HCT116 (cell line): ENCODE data around the gene ROBO1. TPM values are rescaled to one million over a fixed set of nuclear protein-coding genes. Genes with fewer than 3 reads are reported as not detected.

ENCODE experiments used
- ATAC-seq: fragments of 200-7000 bp; cut with Tn5 transposase; 2 replicates; pipeline ENCODE4 v1.9.1; 2020; ENCODE audit warnings: mild to moderate bottlenecking, moderate library complexity
- BruUV-seq: library from RNA; stranded (reverse); fragments of 400-500 nt; replicated peaks from 2 replicates; lab custom pipeline; 2021; lab: Mats Ljungman, UMichigan
- CTCF ChIA-PET: fragments of 300-600 bp; sonication (Branson Sonifier 250); formaldehyde crosslinking; loops from one replicate; lab custom pipeline; 2021; ENCODE audit warnings: antibody characterized with exemption; lab: Charles Lee
- POLR2A ChIA-PET: fragments of 300-600, 350-600 bp; sonication (Branson Sonifier 250); formaldehyde crosslinking; loops from one replicate; lab custom pipeline; 2021; ENCODE audit warnings: antibody characterized with exemption; lab: Charles Lee
- RAD21 ChIA-PET, 2 experiments: fragments of 300-600 bp; sonication (Branson Sonifier 250); formaldehyde crosslinking; loops; one replicate each; lab custom pipeline; 2023; ENCODE audit warnings: low total read pairs in 2 of 2; ENCODE audit not compliant: uncharacterized antibody in 2 of 2, unreplicated experiment in 2 of 2, low non-redundant PET in 1 of 2; lab: Charles Lee
- DNase-seq: peaks from one replicate; pipeline ENCODE4 v3.0.0-alpha.2; 2010; ENCODE audit warnings: low read depth, low spot score
- H2AFZ ChIP-seq: fragments of 200-600 bp; shearing (Covaris generic), sonication (generic); 2 replicates; pipeline ENCODE4 v1.6.1; 2017; ENCODE audit warnings: low read depth, mixed run types, mixed read lengths, antibody characterized with exemption, low read length; ENCODE audit not compliant: poor library complexity, severe bottlenecking
- H3K27ac ChIP-seq: 2 replicates; pipeline ENCODE4 v1.5.1; 2012; ENCODE audit warnings: low read depth, low read length
- H3K27me3 ChIP-seq: fragments of 200-600 bp; sonication (generic); 2 replicates; pipeline ENCODE4 v1.6.1; 2016; ENCODE audit warnings: mixed run types, low read length, mixed read lengths; ENCODE audit not compliant: insufficient read depth
- H3K36me3 ChIP-seq, 2 experiments: fragments of 200-500 bp in 1 of 2; fragments of 200-600 bp in 1 of 2; sonication (Bioruptor generic) in 1 of 2; sonication (generic) in 1 of 2; 2 replicates each; pipeline versions ENCODE4 v1.5.1 to v1.6.1; 2014 to 2016; ENCODE audit warnings: low read length in 2 of 2, inconsistent platforms in 1 of 2, mixed read lengths in 1 of 2, mixed run types in 1 of 2; ENCODE audit not compliant: insufficient read depth in 2 of 2, control insufficient read depth in 1 of 2
- H3K4me1 ChIP-seq, 2 experiments: fragments of 200-600 bp in 1 of 2; sonication (generic) in 1 of 2; 2 replicates each; pipeline versions ENCODE4 v1.5.1 to v1.6.1; 2012 to 2017; ENCODE audit warnings: low read length in 2 of 2, inconsistent platforms in 1 of 2, mild to moderate bottlenecking in 1 of 2, mixed read lengths in 1 of 2, mixed run types in 1 of 2, moderate library complexity in 1 of 2; ENCODE audit not compliant: insufficient read depth in 2 of 2, control insufficient read depth in 1 of 2
- H3K4me2 ChIP-seq: fragments of 200-600 bp; sonication (generic); 2 replicates; pipeline ENCODE4 v1.6.1; 2017; ENCODE audit warnings: mixed run types, low read length, mixed read lengths
- H3K4me3 ChIP-seq, 2 experiments: fragments of 200-600 bp in 1 of 2; sonication (generic) in 1 of 2; replicated peaks in 1 of 2; 2 replicates each; pipeline ENCODE4 v1.5.1; 2011 to 2016; ENCODE audit warnings: low read length in 2 of 2, control low read depth in 1 of 2, low read depth in 1 of 2, mild to moderate bottlenecking in 1 of 2, mixed read lengths in 1 of 2, mixed run types in 1 of 2
- H3K79me2 ChIP-seq: fragments of 200-600 bp; sonication (generic); 2 replicates; pipeline ENCODE4 v1.6.1; 2017; ENCODE audit warnings: mild to moderate bottlenecking, mixed run types, low read length, moderate library complexity, mixed read lengths; ENCODE audit not compliant: insufficient read depth
- H3K9ac ChIP-seq: fragments of 200-600 bp; sonication (generic); 2 replicates; pipeline ENCODE4 v1.6.1; 2016; ENCODE audit warnings: low read length, mixed read lengths
- H3K9me2 ChIP-seq: fragments of 200-600 bp; sonication (generic), shearing (Covaris generic); 2 replicates; pipeline ENCODE4 v1.6.1; 2017; ENCODE audit warnings: mixed run types, mild to moderate bottlenecking, moderate library complexity; ENCODE audit not compliant: insufficient read depth
- H3K9me3 ChIP-seq, 2 experiments: fragments of 200-500 bp in 1 of 2; fragments of 200-600 bp in 1 of 2; sonication (Bioruptor generic) in 1 of 2; sonication (generic) in 1 of 2; 2 replicates each; pipeline ENCODE4 v1.6.1; 2014 to 2017; ENCODE audit warnings: low read length in 2 of 2, mixed read lengths in 2 of 2, inconsistent platforms in 1 of 2, low read depth in 1 of 2, mild to moderate bottlenecking in 1 of 2, mixed run types in 1 of 2, moderate library complexity in 1 of 2; ENCODE audit not compliant: control insufficient read depth in 1 of 2, insufficient read depth in 1 of 2
- H4K20me1 ChIP-seq: fragments of 200-600 bp; sonication (generic), shearing (Covaris generic); 2 replicates; pipeline ENCODE4 v1.6.1; 2017; ENCODE audit warnings: mixed run types, mild to moderate bottlenecking, moderate library complexity; ENCODE audit not compliant: insufficient read depth
- EGR1 ChIP-seq: IDR thresholded peaks from 2 replicates; pipeline ENCODE4 v1.6.1; 2012; ENCODE audit warnings: low read depth
- EZH2 ChIP-seq: fragments of 200-600 bp; sonication (generic); IDR thresholded peaks from 2 replicates; pipeline ENCODE4 v1.6.1; 2017; ENCODE audit warnings: antibody characterized with exemption, mixed run types
- EZH2phosphoT487 ChIP-seq: fragments of 200-600 bp; IDR thresholded peaks from 2 replicates; pipeline ENCODE4 v1.6.1; 2018; ENCODE audit warnings: antibody characterized with exemption, borderline replicate concordance
- FOSL1 ChIP-seq: IDR thresholded peaks from 2 replicates; pipeline ENCODE4 v1.6.1; 2012; ENCODE audit warnings: low read depth
- JUND ChIP-seq: IDR thresholded peaks from 2 replicates; pipeline ENCODE4 v1.6.1; 2012
- POLR2A ChIP-seq: IDR thresholded peaks from 2 replicates; pipeline ENCODE4 v1.7.0; 2011; ENCODE audit warnings: borderline replicate concordance; ENCODE audit not compliant: insufficient read depth, insufficient read length; ENCODE audit errors: extremely low read depth
- REST ChIP-seq: IDR thresholded peaks from 2 replicates; pipeline ENCODE4 v1.6.1; 2012; ENCODE audit warnings: low read depth
- SIN3A ChIP-seq: IDR thresholded peaks from 2 replicates; pipeline ENCODE4 v1.6.1; 2012; ENCODE audit warnings: low read depth
- TCF7L2 ChIP-seq: IDR thresholded peaks from 2 replicates; pipeline ENCODE4 v1.7.0; 2011; ENCODE audit warnings: borderline replicate concordance, inconsistent platforms; ENCODE audit not compliant: insufficient read depth, insufficient read length; ENCODE audit errors: extremely low read depth
- ZBTB33 ChIP-seq: IDR thresholded peaks from 2 replicates; pipeline ENCODE4 v1.6.1; 2011; ENCODE audit warnings: mild to moderate bottlenecking, low read length, moderate library complexity; ENCODE audit not compliant: insufficient replicate concordance; ENCODE audit errors: extremely low read depth
- ZFX ChIP-seq: fragments of 450-650 bp; IDR thresholded peaks from 2 replicates; pipeline ENCODE4 v1.6.1; 2017
- ZNF274 ChIP-seq: fragments of 200-500 bp; sonication (Bioruptor generic); IDR thresholded peaks from 2 replicates; pipeline ENCODE4 v1.6.1; 2014; ENCODE audit warnings: mild to moderate bottlenecking, low read depth, low read length, inconsistent platforms
- intact Hi-C: fragments of 100-400 bp; cut with micrococcal nuclease; formaldehyde crosslinking; loops from 2 replicates; pipeline ENCODE4 v1.10.0; 2022
- total RNA-seq: library from RNA; stranded (reverse); gene quantifications from one replicate; pipeline ENCODE4 v1.2.1, GENCODE V29; 2021; ENCODE audit not compliant: unreplicated experiment

ROBO1 gene
- total RNA-seq, 1 experiment from 2014 or later: 0.27 TPM

- no peak for TF ChIP-seq TCF7L2
- TF ChIP-seq ZFX: no peak
These were observed 748.5 kb downstream of the ROBO1 start (continued) for GRCh38 chr3:79019137-79019923.

GRCh38 chr3:79018671-79019136 is 749.1 kb downstream of the ROBO1 start:
- Histone ChIP-seq H3K4me2 (no peak overlapping the region), H3K27me3 (no peaks in the 10 kb centered on the region), H3K4me1 (no peaks in the 10 kb centered on the region), H3K9ac (no peak overlapping the region)
- POLR2A ChIA-PET: no interaction called here
- TF ChIP-seq JUND (no peak), ZNF274 (no peak), POLR2A (no peak), EGR1 (no peak), EZH2 (no peak), EZH2phosphoT487 (no peak), FOSL1 (no peak), REST (no peak), ZBTB33 (no peak), SIN3A (no peak)
- TF ChIP-seq, all 23 proteins: peak for 0
- CTCF ChIA-PET: no interaction called here
- H3K36me3 ChIP-seq: no peaks in the 10 kb centered on the region
- no peak overlapping the region for H2AFZ ChIP-seq
- DNase-seq (no peak), ATAC-seq (no peak)
- no peak overlapping the region for H3K4me3 ChIP-seq
- no peaks in the 10 kb centered on the region for H4K20me1 ChIP-seq
- no peaks in the 10 kb centered on the region for H3K79me2 ChIP-seq
- intact Hi-C loops: no loop called here
- peaks cover 0 to 10% of the 10 kb centered on the region in 2 experiments; a peak in 2 of 4 replicates for H3K9me3 ChIP-seq
- H3K9me2 ChIP-seq: no peaks in the 10 kb centered on the region
- BruUV-seq: no TSS peak
- RAD21 ChIA-PET: no interaction called here
- H3K27ac ChIP-seq: no peak overlapping the region
